Mesenchymal stem cell (in vitro differentiated cells and primary cell): Measurements from ENCODE around the gene BORCS8.
"Not testable (repeated sequence)": the region's sequence is repeated elsewhere in the genome, so short reads cannot be mapped to it uniquely, and the experiment has no call there.

Experiments
- DNase-seq: peaks from one replicate; pipeline ENCODE4 v3.0.0-alpha.2; 2013
- H2AFZ ChIP-seq: one replicate; pipeline ENCODE4 v1.6.1; 2013; ENCODE audit warnings: low read depth, mild to moderate bottlenecking, control low read depth, inconsistent platforms, low read length, moderate library complexity
- H2AK5ac ChIP-seq: 2 replicates; pipeline ENCODE4 v1.6.1; 2013; ENCODE audit warnings: low read length, moderate library complexity, mild to moderate bottlenecking, inconsistent platforms; ENCODE audit not compliant: severe bottlenecking
- H2BK120ac ChIP-seq: one replicate; pipeline ENCODE4 v1.6.1; 2013; ENCODE audit warnings: low read depth, mild to moderate bottlenecking, inconsistent platforms, low read length, moderate library complexity
- H2BK12ac ChIP-seq, 2 experiments: one replicate each; pipeline ENCODE4 v1.6.1; 2013; ENCODE audit warnings: inconsistent platforms in 2 of 2, low read length in 2 of 2, mild to moderate bottlenecking in 2 of 2, moderate library complexity in 2 of 2, control low read depth in 1 of 2
- H2BK15ac ChIP-seq: one replicate; pipeline ENCODE4 v1.6.1; 2013; ENCODE audit warnings: mild to moderate bottlenecking, low read depth, inconsistent platforms; ENCODE audit not compliant: poor library complexity, severe bottlenecking
- H2BK5ac ChIP-seq: 2 replicates; pipeline ENCODE4 v1.6.1; 2013; ENCODE audit warnings: low read depth, mild to moderate bottlenecking, low read length, control low read depth, inconsistent platforms; ENCODE audit not compliant: poor library complexity, severe bottlenecking
- H3K14ac ChIP-seq, 2 experiments: one replicate each; pipeline ENCODE4 v1.6.1; 2013; ENCODE audit warnings: inconsistent platforms in 2 of 2, low read length in 2 of 2, control low read depth in 1 of 2, mild to moderate bottlenecking in 1 of 2, moderate library complexity in 1 of 2
- H3K18ac ChIP-seq, 2 experiments: one replicate each; pipeline ENCODE4 v1.6.1; 2013; ENCODE audit warnings: inconsistent platforms in 2 of 2, low read length in 2 of 2, control low read depth in 1 of 2, low read depth in 1 of 2, mild to moderate bottlenecking in 1 of 2
- H3K23ac ChIP-seq, 2 experiments: one replicate each; pipeline ENCODE4 v1.6.1; 2013; ENCODE audit warnings: inconsistent platforms in 2 of 2, low read length in 2 of 2, mild to moderate bottlenecking in 2 of 2, moderate library complexity in 2 of 2, control low read depth in 1 of 2
- H3K27ac ChIP-seq: 2 replicates; pipeline ENCODE4 v1.5.1; 2013; ENCODE audit warnings: mild to moderate bottlenecking, moderate library complexity, low read length, control low read depth, inconsistent platforms; ENCODE audit not compliant: poor library complexity, severe bottlenecking
- H3K27me3 ChIP-seq, 2 experiments: 2 replicates each; pipeline versions ENCODE4 v1.6.1 to v1.7.0; 2013; ENCODE audit warnings: low read length in 2 of 2, mild to moderate bottlenecking in 2 of 2, moderate library complexity in 2 of 2, control low read depth in 1 of 2, inconsistent platforms in 1 of 2; ENCODE audit not compliant: control insufficient read depth in 1 of 2, insufficient read depth in 1 of 2
- H3K36me3 ChIP-seq, 2 experiments: 2 replicates each; pipeline versions ENCODE4 v1.6.1 to v1.7.0; 2013; ENCODE audit warnings: low read length in 2 of 2, control low read depth in 1 of 2, inconsistent platforms in 1 of 2, low read depth in 1 of 2, mild to moderate bottlenecking in 1 of 2; ENCODE audit not compliant: insufficient read depth in 2 of 2, control insufficient read depth in 1 of 2
- H3K4ac ChIP-seq, 2 experiments: one replicate each; pipeline ENCODE4 v1.6.1; 2013; ENCODE audit warnings: inconsistent platforms in 2 of 2, low read length in 2 of 2, mild to moderate bottlenecking in 2 of 2, moderate library complexity in 2 of 2, control low read depth in 1 of 2, low read depth in 1 of 2
- H3K4me1 ChIP-seq: 2 replicates; pipeline ENCODE4 v1.6.1; 2013; ENCODE audit warnings: low read depth, low read length, control low read depth; ENCODE audit not compliant: control insufficient read depth, insufficient read depth
- H3K4me2 ChIP-seq: 2 replicates; pipeline ENCODE4 v1.6.1; 2013; ENCODE audit warnings: low read length, mild to moderate bottlenecking, inconsistent platforms; ENCODE audit not compliant: poor library complexity, severe bottlenecking
- H3K4me3 ChIP-seq, 2 experiments: 2 replicates each; pipeline versions ENCODE4 v1.5.1 to v1.7.0; 2013; ENCODE audit warnings: low read length in 2 of 2, mild to moderate bottlenecking in 2 of 2, control low read depth in 1 of 2, low read depth in 1 of 2; ENCODE audit not compliant: insufficient read depth in 1 of 2
- H3K79me1 ChIP-seq: replicated peaks from 2 replicates; pipeline ENCODE4 v1.6.1; 2013; ENCODE audit warnings: mild to moderate bottlenecking, control low read depth, low read length, inconsistent platforms; ENCODE audit not compliant: poor library complexity, severe bottlenecking
- H3K9ac ChIP-seq: 2 replicates; pipeline ENCODE4 v1.7.0; 2013; ENCODE audit warnings: mild to moderate bottlenecking, low read length, moderate library complexity
- H3K9me3 ChIP-seq: 2 replicates; pipeline ENCODE4 v1.7.0; 2013; ENCODE audit warnings: mild to moderate bottlenecking, low read length; ENCODE audit not compliant: control insufficient read depth
- H4K8ac ChIP-seq: one replicate; pipeline ENCODE4 v1.6.1; 2013; ENCODE audit warnings: inconsistent platforms, mild to moderate bottlenecking, low read length, moderate library complexity
- H4K91ac ChIP-seq: one replicate; pipeline ENCODE4 v1.6.1; 2013; ENCODE audit warnings: mild to moderate bottlenecking, low read length, inconsistent platforms
- WGBS: methylation state at CpG from one replicate; pipeline ENCODE4 v1.1.7; 2013; ENCODE audit warnings: mixed read lengths; 5-methylcytosine and 5-hydroxymethylcytosine counted together

BORCS8 gene

GRCh38 chr19:19152668-19153384, 39.1 kb downstream of the BORCS8 start:
- Histone ChIP-seq H2BK12ac (no peak overlapping the region), H3K27ac (no peak overlapping the region), H3K27me3 (no peaks in the 10 kb centered on the region), H2BK5ac (no peak overlapping the region), H3K4me3 (no peak overlapping the region), H3K23ac (no peak overlapping the region), H4K91ac (no peak overlapping the region), H2AK5ac (no peak overlapping the region), H2AFZ (no peak overlapping the region), H3K4me1 (no peaks in the 10 kb centered on the region), H4K8ac (no peak overlapping the region), H3K9me3 (no peaks in the 10 kb centered on the region), H3K36me3 (peaks cover 4 to 8% of the 10 kb centered on the region in 2 experiments), H3K18ac (no peak overlapping the region), H3K79me1 (no peaks in the 10 kb centered on the region), H3K14ac (no peak overlapping the region), H3K4me2 (no peak overlapping the region), H3K9ac (no peak overlapping the region), H3K4ac (no peak overlapping the region), H2BK15ac (no peak overlapping the region), H2BK120ac (no peak overlapping the region)
- 86% methylated on average over 11 of the region's 13 CpGs for WGBS
- no peak for DNase-seq

- Histone ChIP-seq H3K4ac (no peak overlapping the region), H2BK120ac (no peak overlapping the region), H3K18ac (no peak overlapping the region), H3K27ac (no peak overlapping the region), H2BK5ac (no peak overlapping the region), H3K4me1 (no peaks in the 10 kb centered on the region), H3K9me3 (no peaks in the 10 kb centered on the region), H3K14ac (no peak overlapping the region), H4K8ac (no peak overlapping the region), H3K23ac (no peak overlapping the region), H2BK15ac (no peak overlapping the region), H3K27me3 (no peaks in the 10 kb centered on the region), H3K79me1 (no peaks in the 10 kb centered on the region), H3K4me2 (no peak overlapping the region), H2BK12ac (no peak overlapping the region), H2AK5ac (no peak overlapping the region), H4K91ac (peak overlapping the region; percentile 65), H3K36me3 (peaks cover 15 to 18% of the 10 kb centered on the region in 2 experiments), H3K4me3 (no peak overlapping the region), H2AFZ (no peak overlapping the region), H3K9ac (no peak overlapping the region)
- no peak for DNase-seq
- 86% methylated on average over 8 of the region's 11 CpGs for WGBS
These were observed 40.5 kb downstream of the BORCS8 start for GRCh38 chr19:19151418-19151817.

GRCh38 chr19:19149435-19149834, 42.5 kb downstream of the BORCS8 start:
- no peak overlapping the region for H3K23ac ChIP-seq
- H2BK120ac ChIP-seq: no peak overlapping the region
- H3K27me3 ChIP-seq: no peaks in the 10 kb centered on the region
- no peaks in the 10 kb centered on the region for H3K4me1 ChIP-seq
- no peak overlapping the region for H3K18ac ChIP-seq
- H3K36me3 ChIP-seq: peaks cover 10 to 14% of the 10 kb centered on the region in 2 experiments
- no peak overlapping the region for H3K27ac ChIP-seq
- no peak overlapping the region for H2BK15ac ChIP-seq
- no peak overlapping the region for H3K4me3 ChIP-seq
- no peak overlapping the region for H3K4me2 ChIP-seq
- 86% methylated on average over 2 of the region's 2 CpGs for WGBS
- no peak overlapping the region for H2AFZ ChIP-seq
- DNase-seq: no peak
- H2BK5ac ChIP-seq: no peak overlapping the region
- no peak overlapping the region for H4K91ac ChIP-seq
- H3K9me3 ChIP-seq: no peaks in the 10 kb centered on the region
- no peak overlapping the region for H3K14ac ChIP-seq
- no peaks in the 10 kb centered on the region for H3K79me1 ChIP-seq
- no peak overlapping the region for H2AK5ac ChIP-seq
- H4K8ac ChIP-seq: no peak overlapping the region
- no peak overlapping the region for H2BK12ac ChIP-seq
- no peak overlapping the region for H3K4ac ChIP-seq
- H3K9ac ChIP-seq: no peak overlapping the region

GRCh38 chr19:19148504-19148903, 43.4 kb downstream of the BORCS8 start:
- H2AFZ ChIP-seq, H2BK5ac ChIP-seq, H3K9ac ChIP-seq, H2BK120ac ChIP-seq, H2BK15ac ChIP-seq, H3K27ac ChIP-seq, H3K4me3 ChIP-seq, H3K9me3 ChIP-seq, H2AK5ac ChIP-seq, H4K8ac ChIP-seq, H3K14ac ChIP-seq, H3K4ac ChIP-seq, H3K4me2 ChIP-seq, H3K18ac ChIP-seq, H4K91ac ChIP-seq, DNase-seq, H3K23ac ChIP-seq, H3K27me3 ChIP-seq, H3K79me1 ChIP-seq, H3K4me1 ChIP-seq, H2BK12ac ChIP-seq: not testable (repeated sequence)
- H3K36me3 ChIP-seq: peaks cover 10 to 14% of the 10 kb centered on the region in 2 experiments
- 99% methylated on average over 6 of the region's 8 CpGs for WGBS
